ENCODE measurements around the gene UBE2Q1. TPM values are rescaled to one million over a fixed set of nuclear protein-coding genes. Genes with fewer than 3 reads are reported as not detected.

UBE2Q1 gene
- total and polyA plus RNA-seq, 12 donors = 15.7 to 102 (median 37.8) TPM

DNA sequence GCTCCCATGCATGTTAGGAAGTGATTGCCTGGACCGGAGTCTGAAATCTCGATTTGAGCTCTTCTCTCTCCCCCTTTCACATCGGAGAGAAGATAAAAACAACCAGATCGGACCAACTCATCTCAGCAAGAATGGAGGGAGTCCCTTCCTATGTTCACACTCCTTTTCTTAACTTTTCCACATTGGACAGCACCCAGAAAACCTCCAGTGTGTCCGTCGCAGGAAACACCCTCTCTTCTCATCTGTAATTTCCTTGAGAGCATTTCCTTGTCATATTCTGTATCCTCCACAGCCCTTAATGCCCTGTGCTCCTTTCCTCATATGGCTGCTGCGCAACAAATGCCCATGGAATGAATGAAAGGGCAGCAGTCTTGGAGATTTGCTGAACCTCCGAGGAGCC, 57.9 kb downstream of the UBE2Q1 start:
- Histone ChIP-seq H3K36me3 (replicated peaks in 1 of 2) (no peaks in the 10 kb centered on the region), H3K9me3 (replicated peaks in 1 of 3) (no peaks in the 10 kb centered on the region), H3K4me1 (replicated peaks in 1 of 2) (peaks cover 19 to 50% of the 10 kb centered on the region in 2 donors), H3K4me3 (peak overlapping the region in 2 of 4 donors; percentile 43 to 53), H3K27me3 (no peaks in the 10 kb centered on the region), H3K27ac (no peak overlapping the region)
- 79 to 89% (median 80%) methylated on average over 8 of the region's 8 CpGs for WGBS, 4 donors
- TF ChIP-seq, protein P1, sequence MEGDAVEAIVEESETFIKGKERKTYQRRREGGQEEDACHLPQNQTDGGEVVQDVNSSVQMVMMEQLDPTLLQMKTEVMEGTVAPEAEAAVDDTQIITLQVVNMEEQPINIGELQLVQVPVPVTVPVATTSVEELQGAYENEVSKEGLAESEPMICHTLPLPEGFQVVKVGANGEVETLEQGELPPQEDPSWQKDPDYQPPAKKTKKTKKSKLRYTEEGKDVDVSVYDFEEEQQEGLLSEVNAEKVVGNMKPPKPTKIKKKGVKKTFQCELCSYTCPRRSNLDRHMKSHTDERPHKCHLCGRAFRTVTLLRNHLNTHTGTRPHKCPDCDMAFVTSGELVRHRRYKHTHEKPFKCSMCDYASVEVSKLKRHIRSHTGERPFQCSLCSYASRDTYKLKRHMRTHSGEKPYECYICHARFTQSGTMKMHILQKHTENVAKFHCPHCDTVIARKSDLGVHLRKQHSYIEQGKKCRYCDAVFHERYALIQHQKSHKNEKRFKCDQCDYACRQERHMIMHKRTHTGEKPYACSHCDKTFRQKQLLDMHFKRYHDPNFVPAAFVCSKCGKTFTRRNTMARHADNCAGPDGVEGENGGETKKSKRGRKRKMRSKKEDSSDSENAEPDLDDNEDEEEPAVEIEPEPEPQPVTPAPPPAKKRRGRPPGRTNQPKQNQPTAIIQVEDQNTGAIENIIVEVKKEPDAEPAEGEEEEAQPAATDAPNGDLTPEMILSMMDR (IDR thresholded peaks at IDR 0.05) = no peak
- TF ChIP-seq POLR2A (IDR thresholded peaks at IDR 0.05) = no peak
- no peak for DNase-seq
- intact Hi-C loops (cut with DNase I) = no loop called here

DNA sequence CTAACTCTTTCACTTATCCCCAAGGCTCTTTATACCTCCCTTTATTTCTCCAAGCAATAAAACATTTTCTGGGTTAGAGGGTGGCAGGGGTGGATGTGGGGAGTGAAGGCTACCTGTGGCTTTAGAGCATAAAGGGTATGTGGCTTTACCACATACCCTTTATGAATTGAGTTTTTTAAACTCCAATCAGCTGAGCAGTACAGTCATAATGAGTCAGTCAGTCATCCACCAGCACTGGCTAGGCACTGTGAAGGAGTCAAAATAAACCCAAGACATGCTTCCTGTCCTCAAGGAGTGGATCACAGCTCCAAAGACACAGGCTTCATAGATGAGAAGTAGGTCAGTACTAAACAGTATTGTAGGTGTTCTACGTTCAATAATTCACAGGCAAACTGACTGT, 59.0 kb downstream of the UBE2Q1 start:
- TF ChIP-seq, protein P1 (IDR thresholded peaks at IDR 0.05) = no peak
- no peak for TF ChIP-seq POLR2A (IDR thresholded peaks at IDR 0.05)
- Histone ChIP-seq H3K4me1 (replicated peaks in 1 of 2) (peaks cover 19 to 57% of the 10 kb centered on the region in 2 donors), H3K4me3 (no peak overlapping the region), H3K27me3 (no peaks in the 10 kb centered on the region), H3K9me3 (replicated peaks in 1 of 3) (no peaks in the 10 kb centered on the region), H3K36me3 (replicated peaks in 1 of 2) (no peaks in the 10 kb centered on the region), H3K27ac (no peak overlapping the region)
- DNase-seq = no peak
- intact Hi-C loops (cut with DNase I) = no loop called here
- 67 to 87% (median 76%) methylated on average over 1 of the region's 1 CpG for WGBS, 4 donors

Other genes starting within 250 kb of the UBE2Q1 start
- under 1 TPM in 1 of 9 donors, not detected in 8; 0.06 TPM for gene AQP10, start 237.6 kb downstream of the UBE2Q1 start, total RNA-seq
- gene AQP10, start 237.6 kb downstream of the UBE2Q1 start, polyA plus RNA-seq = not detected
- gene ATP8B2, start 233.1 kb downstream of the UBE2Q1 start, total RNA-seq = 10 to 100 TPM; 17.1 to 80.8 (median 26.1) TPM
- 10 to 100 TPM in 2 of 3 donors, 1 to 10 TPM in 1; 9.9 to 15.4 (median 11.6) TPM for gene ATP8B2, start 233.1 kb downstream of the UBE2Q1 start, polyA plus RNA-seq
- gene IL6R, start 153.3 kb downstream of the UBE2Q1 start, total RNA-seq = 10 to 100 TPM in 8 of 9 donors, 1 to 10 TPM in 1; 6.5 to 43.0 (median 23.2) TPM
- gene IL6R, start 153.3 kb downstream of the UBE2Q1 start, polyA plus RNA-seq = 1 to 10 TPM; 4.4 to 5.4 (median 5.3) TPM
- gene TDRD10, start 56.4 kb downstream of the UBE2Q1 start, total RNA-seq = 1 to 10 TPM in 6 of 9 donors, under 1 TPM in 2, not detected in 1; 0.55 to 7.5 (median 2.6) TPM
- 10 to 100 TPM in 2 of 3 donors, 1 to 10 TPM in 1; 1.3 to 24.9 (median 22.8) TPM for gene TDRD10, start 56.4 kb downstream of the UBE2Q1 start, polyA plus RNA-seq
- gene SHE, start 56.2 kb downstream of the UBE2Q1 start, total RNA-seq = 10 to 100 TPM in 8 of 9 donors, 1 to 10 TPM in 1; 6.4 to 30.7 (median 18.3) TPM
- gene SHE, start 56.2 kb downstream of the UBE2Q1 start, polyA plus RNA-seq = 10 to 100 TPM; 11.4 to 14.7 (median 12.7) TPM
- 1 to 10 TPM in 3 of 9 donors, under 1 TPM in 6; 0.06 to 2.2 (median 0.54) TPM for gene CHRNB2, start 9.1 kb upstream of the UBE2Q1 start, total RNA-seq
- gene CHRNB2, start 9.1 kb upstream of the UBE2Q1 start, polyA plus RNA-seq = 1 to 10 TPM in 2 of 3 donors, under 1 TPM in 1; 0.37 to 1.9 (median 1.6) TPM
- gene ADAR, start 49.5 kb upstream of the UBE2Q1 start, total RNA-seq = 100 to 1,000 TPM in 8 of 9 donors, 10 to 100 TPM in 1; 83.9 to 160 (median 127) TPM
- 100 to 1,000 TPM in 1 of 3 donors, 10 to 100 TPM in 2; 18.5 to 123 (median 30.0) TPM for gene ADAR, start 49.5 kb upstream of the UBE2Q1 start, polyA plus RNA-seq